IPS-15b (cell line): Measurements from ENCODE around the gene ARID1A.

ENCODE experiments used
- H3K27me3 ChIP-seq: one replicate; pipeline ENCODE4 v1.6.1; 2013; ENCODE audit warnings: low read length; ENCODE audit not compliant: control insufficient read depth, insufficient read depth
- H3K36me3 ChIP-seq: one replicate; pipeline ENCODE4 v1.6.1; 2013; ENCODE audit warnings: low read length; ENCODE audit not compliant: control insufficient read depth, insufficient read depth
- H3K4me1 ChIP-seq: one replicate; pipeline ENCODE4 v1.6.1; 2013; ENCODE audit warnings: mild to moderate bottlenecking, low read length; ENCODE audit not compliant: control insufficient read depth, insufficient read depth
- H3K4me3 ChIP-seq: one replicate; pipeline ENCODE4 v1.5.1; 2013; ENCODE audit warnings: low read depth, low read length
- H3K9ac ChIP-seq: one replicate; pipeline ENCODE4 v1.6.1; 2013; ENCODE audit warnings: low read depth, mild to moderate bottlenecking, low read length
- H3K9me3 ChIP-seq: one replicate; pipeline ENCODE4 v1.6.1; 2013; ENCODE audit warnings: mild to moderate bottlenecking, low read length; ENCODE audit not compliant: control insufficient read depth, insufficient read depth

ARID1A gene

GRCh38 chr1:26779098-26779668, 83.4 kb downstream of the ARID1A start:
- Histone ChIP-seq H3K4me3 (no peak overlapping the region), H3K27me3 (no peaks in the 10 kb centered on the region), H3K9me3 (no peaks in the 10 kb centered on the region), H3K36me3 (peaks cover 51% of the 10 kb centered on the region), H3K4me1 (no peaks in the 10 kb centered on the region), H3K9ac (no peak overlapping the region)

- Histone ChIP-seq H3K36me3 (peaks cover 39% of the 10 kb centered on the region), H3K27me3 (no peaks in the 10 kb centered on the region), H3K9ac (no peak overlapping the region), H3K4me1 (no peaks in the 10 kb centered on the region), H3K4me3 (no peak overlapping the region), H3K9me3 (no peaks in the 10 kb centered on the region)
Measured at GRCh38 chr1:26780344-26780957, 84.6 kb downstream of the ARID1A start.

- H3K9ac ChIP-seq = no peak overlapping the region
- H3K9me3 ChIP-seq = no peaks in the 10 kb centered on the region
- H3K4me3 ChIP-seq = no peak overlapping the region
- H3K27me3 ChIP-seq = no peaks in the 10 kb centered on the region
- H3K4me1 ChIP-seq = peaks cover 7% of the 10 kb centered on the region
- H3K36me3 ChIP-seq = peaks cover 32% of the 10 kb centered on the region
Measured at GRCh38 chr1:26781206-26781825, 85.5 kb downstream of the ARID1A start.

- Histone ChIP-seq H3K27me3 (no peaks in the 10 kb centered on the region), H3K36me3 (peaks cover 21% of the 10 kb centered on the region), H3K9ac (no peak overlapping the region), H3K4me3 (no peak overlapping the region), H3K9me3 (no peaks in the 10 kb centered on the region), H3K4me1 (peaks cover 12% of the 10 kb centered on the region)
Measured at GRCh38 chr1:26782521-26783212, 86.9 kb downstream of the ARID1A start.

GRCh38 chr1:26783646-26784022, 87.8 kb downstream of the ARID1A start:
- Histone ChIP-seq H3K9me3 (no peaks in the 10 kb centered on the region), H3K4me1 (peaks cover 12% of the 10 kb centered on the region), H3K27me3 (no peaks in the 10 kb centered on the region), H3K4me3 (no peak overlapping the region), H3K9ac (no peak overlapping the region), H3K36me3 (peaks cover 17% of the 10 kb centered on the region)

- Histone ChIP-seq H3K27me3 (no peaks in the 10 kb centered on the region), H3K4me1 (peaks cover 12% of the 10 kb centered on the region), H3K36me3 (peaks cover 11% of the 10 kb centered on the region), H3K9me3 (no peaks in the 10 kb centered on the region), H3K9ac (no peak overlapping the region), H3K4me3 (no peak overlapping the region)
Measured at GRCh38 chr1:26784023-26784871, 88.4 kb downstream of the ARID1A start.

GRCh38 chr1:26784886-26785285, 89.1 kb downstream of the ARID1A start:
- Histone ChIP-seq H3K4me1 (peaks cover 12% of the 10 kb centered on the region), H3K27me3 (no peaks in the 10 kb centered on the region), H3K9me3 (no peaks in the 10 kb centered on the region), H3K9ac (no peak overlapping the region), H3K4me3 (no peak overlapping the region), H3K36me3 (peaks cover 5% of the 10 kb centered on the region)

GRCh38 chr1:26785611-26786436, 90.0 kb downstream of the ARID1A start:
- no peaks in the 10 kb centered on the region for H3K36me3 ChIP-seq
- H3K4me1 ChIP-seq = peaks cover 12% of the 10 kb centered on the region

GRCh38 chr1:26786437-26787380, 90.9 kb downstream of the ARID1A start:
- no peaks in the 10 kb centered on the region for H3K9me3 ChIP-seq
- no peaks in the 10 kb centered on the region for H3K27me3 ChIP-seq
- no peaks in the 10 kb centered on the region for H3K36me3 ChIP-seq
- peak overlapping the region; percentile 95 for H3K4me3 ChIP-seq
- H3K4me1 ChIP-seq = peaks cover 12% of the 10 kb centered on the region
- peak overlapping the region; percentile 67 for H3K9ac ChIP-seq

More at GRCh38 chr1:26785611-26786436, 90.0 kb downstream of the ARID1A start:
- Histone ChIP-seq H3K27me3 (no peaks in the 10 kb centered on the region), H3K9ac (peak overlapping the region; percentile 19), H3K9me3 (no peaks in the 10 kb centered on the region), H3K4me3 (no peak overlapping the region)

- no peaks in the 10 kb centered on the region for H3K9me3 ChIP-seq
- peak overlapping the region; percentile 67 for H3K9ac ChIP-seq
- H3K4me1 ChIP-seq = peaks cover 12% of the 10 kb centered on the region
- no peaks in the 10 kb centered on the region for H3K36me3 ChIP-seq
- H3K4me3 ChIP-seq = peak overlapping the region; percentile 95
- H3K27me3 ChIP-seq = no peaks in the 10 kb centered on the region
Measured at GRCh38 chr1:26787381-26787705, 91.5 kb downstream of the ARID1A start.
